ENCODE measurements around the gene FARS2. TPM values are rescaled to one million over a fixed set of nuclear protein-coding genes. Genes with fewer than 3 reads are reported as not detected.
"Not testable (repeated sequence)": the region's sequence is repeated elsewhere in the genome, so short reads cannot be mapped to it uniquely, and the experiment has no call there.

FARS2 gene
- polyA plus RNA-seq, 1 donor (not counting 4 experiments of a cell fraction or from before 2014, with no cell fraction given), result 21.3 TPM

GRCh38 chr6:5698318-5698717, 437.0 kb downstream of the FARS2 start:
- TF ChIP-seq CTCF (optimal IDR thresholded peaks at IDR 0.05 in 1 of 3, IDR thresholded peaks at IDR 0.05 in 1 of 3, conservative IDR thresholded peaks at IDR 0.05 in 1 of 3; ENCODE audit: extremely low read depth in 1 of 3, insufficient read depth in 2 of 3, low read length in 3 of 3) (no peak), EZH2 (IDR thresholded peaks at IDR 0.05; ENCODE audit: low read length) (no peak)
- H3K27ac ChIP-seq (ENCODE audit: control insufficient read depth, insufficient read depth, low read length), result no peak overlapping the region
- peaks cover 6% of the 10 kb centered on the region for H3K9me3 ChIP-seq (ENCODE audit: control insufficient read depth, low read depth, low read length)
- H3K4me3 ChIP-seq (ENCODE audit: control insufficient read depth in 2 of 3, extremely low read depth in 1 of 3, insufficient read depth in 2 of 3, low read depth in 1 of 3, low read length in 3 of 3), result no peak overlapping the region
- no peak overlapping the region for H3K4me2 ChIP-seq (ENCODE audit: control insufficient read depth, extremely low read depth, insufficient read depth, low read depth, low read length)
- H3K9ac ChIP-seq (ENCODE audit: control insufficient read depth, extremely low read depth, insufficient read depth, low read length), result no peak overlapping the region
- no peak for FAIRE-seq
- no peak overlapping the region for H2AFZ ChIP-seq (ENCODE audit: control insufficient read depth, low read length)
- no peak for DNase-seq (ENCODE audit: low read depth, low spot score)
- H4K20me1 ChIP-seq (ENCODE audit: control insufficient read depth, extremely low read depth, insufficient read depth, low read length), result no peaks in the 10 kb centered on the region
- dilution Hi-C loops (cut with MboI; ENCODE audit: extremely low pct_ligation_motif_present, low sequenced_read_pairs), result no loop called here
- H3K4me1 ChIP-seq (ENCODE audit: control insufficient read depth, extremely low read depth, insufficient read depth, low read length), result peaks cover 7% of the 10 kb centered on the region
- no peaks in the 10 kb centered on the region for H3K9me1 ChIP-seq (ENCODE audit: control insufficient read depth, extremely low read depth, insufficient read depth, low read length)
- no peaks in the 10 kb centered on the region for H3K27me3 ChIP-seq (ENCODE audit: control insufficient read depth, extremely low read depth, insufficient read depth, low read length)
- no peaks in the 10 kb centered on the region for H3K36me3 ChIP-seq (ENCODE audit: control insufficient read depth in 2 of 2, extremely low read depth in 1 of 2, insufficient read depth in 2 of 2, low read length in 2 of 2)
- no peaks in the 10 kb centered on the region for H3K79me2 ChIP-seq (ENCODE audit: control insufficient read depth, insufficient read depth, low read length)

GRCh38 chr6:5699064-5699463, 437.8 kb downstream of the FARS2 start:
- H3K9me1 ChIP-seq (ENCODE audit: control insufficient read depth, extremely low read depth, insufficient read depth, low read length); H3K36me3 ChIP-seq (ENCODE audit: control insufficient read depth in 2 of 2, extremely low read depth in 1 of 2, insufficient read depth in 2 of 2, low read length in 2 of 2); H3K9ac ChIP-seq (ENCODE audit: control insufficient read depth, extremely low read depth, insufficient read depth, low read length); H2AFZ ChIP-seq (ENCODE audit: control insufficient read depth, low read length); H3K79me2 ChIP-seq (ENCODE audit: control insufficient read depth, insufficient read depth, low read length); dilution Hi-C loops (cut with MboI; ENCODE audit: extremely low pct_ligation_motif_present, low sequenced_read_pairs); FAIRE-seq; H3K4me1 ChIP-seq (ENCODE audit: control insufficient read depth, extremely low read depth, insufficient read depth, low read length); H3K27ac ChIP-seq (ENCODE audit: control insufficient read depth, insufficient read depth, low read length); H3K27me3 ChIP-seq (ENCODE audit: control insufficient read depth, extremely low read depth, insufficient read depth, low read length); H4K20me1 ChIP-seq (ENCODE audit: control insufficient read depth, extremely low read depth, insufficient read depth, low read length); H3K9me3 ChIP-seq (ENCODE audit: control insufficient read depth, low read depth, low read length); H3K4me2 ChIP-seq (ENCODE audit: control insufficient read depth, extremely low read depth, insufficient read depth, low read depth, low read length); DNase-seq (ENCODE audit: low read depth, low spot score); H3K4me3 ChIP-seq (ENCODE audit: control insufficient read depth in 2 of 3, extremely low read depth in 1 of 3, insufficient read depth in 2 of 3, low read depth in 1 of 3, low read length in 3 of 3): not testable (repeated sequence)

- DNase-seq (ENCODE audit: low read depth, low spot score) (no peak), FAIRE-seq (peak; percentile 23)
- no peaks in the 10 kb centered on the region for H4K20me1 ChIP-seq (ENCODE audit: control insufficient read depth, extremely low read depth, insufficient read depth, low read length)
- no peak overlapping the region for H3K4me3 ChIP-seq (ENCODE audit: control insufficient read depth in 2 of 3, extremely low read depth in 1 of 3, insufficient read depth in 2 of 3, low read depth in 1 of 3, low read length in 3 of 3)
- peaks cover 2% of the 10 kb centered on the region for H3K9me3 ChIP-seq (ENCODE audit: control insufficient read depth, low read depth, low read length)
- no peaks in the 10 kb centered on the region for H3K79me2 ChIP-seq (ENCODE audit: control insufficient read depth, insufficient read depth, low read length)
- H3K36me3 ChIP-seq (ENCODE audit: control insufficient read depth in 2 of 2, extremely low read depth in 1 of 2, insufficient read depth in 2 of 2, low read length in 2 of 2), result no peaks in the 10 kb centered on the region
- H3K27me3 ChIP-seq (ENCODE audit: control insufficient read depth, extremely low read depth, insufficient read depth, low read length), result no peaks in the 10 kb centered on the region
- TF ChIP-seq CTCF (optimal IDR thresholded peaks at IDR 0.05 in 1 of 3, IDR thresholded peaks at IDR 0.05 in 1 of 3, conservative IDR thresholded peaks at IDR 0.05 in 1 of 3; ENCODE audit: extremely low read depth in 1 of 3, insufficient read depth in 2 of 3, low read length in 3 of 3) (no peak), EZH2 (IDR thresholded peaks at IDR 0.05; ENCODE audit: low read length) (no peak)
- peaks cover 7% of the 10 kb centered on the region for H3K4me1 ChIP-seq (ENCODE audit: control insufficient read depth, extremely low read depth, insufficient read depth, low read length)
- no peak overlapping the region for H2AFZ ChIP-seq (ENCODE audit: control insufficient read depth, low read length)
- dilution Hi-C loops (cut with MboI; ENCODE audit: extremely low pct_ligation_motif_present, low sequenced_read_pairs), result no loop called here
- no peak overlapping the region for H3K9ac ChIP-seq (ENCODE audit: control insufficient read depth, extremely low read depth, insufficient read depth, low read length)
- no peak overlapping the region for H3K4me2 ChIP-seq (ENCODE audit: control insufficient read depth, extremely low read depth, insufficient read depth, low read depth, low read length)
- no peaks in the 10 kb centered on the region for H3K9me1 ChIP-seq (ENCODE audit: control insufficient read depth, extremely low read depth, insufficient read depth, low read length)
- no peak overlapping the region for H3K27ac ChIP-seq (ENCODE audit: control insufficient read depth, insufficient read depth, low read length)
Measured at GRCh38 chr6:5701174-5701573, 439.9 kb downstream of the FARS2 start.
